K562 (cell line): ENCODE measurements around the gene LPAR2. TPM values are rescaled to one million over a fixed set of nuclear protein-coding genes. Genes with fewer than 3 reads are reported as not detected.

Source experiments
- ATAC-seq: fragments of 200-7000 bp; cut with Tn5 transposase; 3 replicates; pipeline ENCODE4 v1.9.1; 2020; ENCODE audit warnings: moderate library complexity
- BruUV-seq: library from RNA; stranded (reverse); fragments of 400-500 nt; replicated peaks from 2 replicates; lab custom pipeline; 2021; lab: Mats Ljungman, UMichigan
- CTCF ChIA-PET: fragments of 300-600 bp; formaldehyde crosslinking; extraction: SDS; loops from one replicate; lab custom pipeline; 2021; ENCODE audit warnings: low intra/inter-chr PET ratio; lab: Yijun Ruan, JAX
- POLR2A ChIA-PET: fragments of 300-600, 350-650 bp; sonication (Branson Sonifier 250); formaldehyde crosslinking; extraction: SDS; loops from one replicate; lab custom pipeline; 2021; ENCODE audit warnings: antibody characterized with exemption, inconsistent platforms; lab: Yijun Ruan, JAX
- DNase-seq, 4 experiments: peaks; one replicate each; pipeline versions ENCODE4 v3.0.0 to v3.0.0-alpha.2; 2011 to 2018; ENCODE audit warnings: low spot score in 3 of 4, mixed read lengths in 3 of 4; ENCODE audit errors: extremely low read depth in 1 of 4
- FAIRE-seq: peaks from 2 replicates; lab custom pipeline; 2011; peaks lifted over from hg19 to GRCh38; lab: Jason Lieb, UNC
- H2AFZ ChIP-seq: 2 replicates; pipeline ENCODE4 v1.6.0; 2011; ENCODE audit warnings: low read depth, low read length, control low read depth, inconsistent platforms
- H3K27ac ChIP-seq: fragments of 200-600 bp; 3 replicates; pipeline ENCODE4 v1.8.0; 2011; ENCODE audit warnings: low read depth, mild to moderate bottlenecking, control low read depth, inconsistent platforms, low read length, moderate library complexity, mixed read lengths; ENCODE audit errors: extremely low read depth
- H3K27me3 ChIP-seq, 2 experiments: fragments of 300-600 bp in 1 of 2; 2 replicates in 1 of 2; 3 replicates in 1 of 2; pipeline versions ENCODE4 v1.6.0 to v1.8.0; 2011; ENCODE audit warnings: inconsistent platforms in 2 of 2, low read length in 2 of 2, mild to moderate bottlenecking in 1 of 2, mixed read lengths in 1 of 2, moderate library complexity in 1 of 2; ENCODE audit not compliant: control insufficient read depth in 2 of 2, insufficient read depth in 2 of 2
- H3K36me3 ChIP-seq: fragments of 300-600 bp; 3 replicates; pipeline ENCODE4 v1.8.0; 2011; ENCODE audit warnings: mild to moderate bottlenecking, low read length, inconsistent platforms; ENCODE audit not compliant: control insufficient read depth, insufficient read depth
- H3K4me1 ChIP-seq, 2 experiments: fragments of 200-600 bp in 1 of 2; replicated peaks in 1 of 2; 2 replicates in 1 of 2; 3 replicates in 1 of 2; pipeline versions ENCODE4 v1.5.1 to v1.8.0; 2011; ENCODE audit warnings: inconsistent platforms in 2 of 2, low read length in 2 of 2, mild to moderate bottlenecking in 1 of 2, mixed read lengths in 1 of 2, moderate library complexity in 1 of 2; ENCODE audit not compliant: control insufficient read depth in 2 of 2, insufficient read depth in 2 of 2
- H3K4me2 ChIP-seq: 2 replicates; pipeline ENCODE4 v1.6.1; 2011; ENCODE audit warnings: low read length, control low read depth, inconsistent platforms, mixed read lengths; ENCODE audit not compliant: insufficient read depth
- H3K4me3 ChIP-seq: fragments of 200-600 bp; sonication (generic), shearing (Covaris generic); 2 replicates; pipeline ENCODE4 v1.5.1; 2016; ENCODE audit warnings: control low read depth, inconsistent platforms
- H3K79me2 ChIP-seq: fragments of 200-600 bp; 3 replicates; pipeline ENCODE4 v1.8.0; 2011; ENCODE audit warnings: low read length, inconsistent platforms; ENCODE audit not compliant: control insufficient read depth, insufficient read depth
- H3K9ac ChIP-seq, 2 experiments: 2 replicates each; pipeline versions ENCODE4 v1.6.0 to v1.6.1; 2011; ENCODE audit warnings: low read depth in 2 of 2, low read length in 2 of 2, control low read depth in 1 of 2, inconsistent platforms in 1 of 2, mild to moderate bottlenecking in 1 of 2, mixed read lengths in 1 of 2; ENCODE audit not compliant: insufficient read depth in 1 of 2
- H3K9me1 ChIP-seq: one replicate; pipeline ENCODE4 v1.6.0; 2011; ENCODE audit warnings: inconsistent platforms, mild to moderate bottlenecking, low read length, moderate library complexity; ENCODE audit not compliant: control insufficient read depth, insufficient read depth
- H3K9me3 ChIP-seq: replicated peaks from 2 replicates; pipeline ENCODE4 v1.5.1; 2011; ENCODE audit warnings: low read depth, low read length, inconsistent platforms; ENCODE audit not compliant: control insufficient read depth, insufficient read depth
- H4K20me1 ChIP-seq: replicated peaks from 2 replicates; pipeline ENCODE4 v1.6.1; 2011; ENCODE audit warnings: low read length, inconsistent platforms, mixed read lengths; ENCODE audit not compliant: control insufficient read depth, insufficient read depth
- FOXJ2 ChIP-seq: fragments of 200-800 bp; sonication (Bioruptor generic); IDR thresholded peaks from 2 replicates; pipeline ENCODE4 v1.6.1; 2016; ENCODE audit warnings: missing genetic modification characterization, missing compliant biosample characterization
- RB1 ChIP-seq: fragments of 450-650 bp; IDR thresholded peaks from 2 replicates; pipeline ENCODE4 v1.6.1; 2017; ENCODE audit warnings: low read depth, mild to moderate bottlenecking
- SIRT6 ChIP-seq: IDR thresholded peaks from one replicate; pipeline ENCODE4 v1.6.1; 2012; ENCODE audit warnings: low read depth, mild to moderate bottlenecking, control low read depth, inconsistent platforms, low read length, moderate library complexity
- YBX1 ChIP-seq: fragments of 450-650 bp; IDR thresholded peaks from 2 replicates; pipeline ENCODE4 v1.7.1; 2016; ENCODE audit warnings: mild to moderate bottlenecking
- ZFPM2 ChIP-seq: fragments of 250-450 bp; sonication (Bioruptor Pico); IDR thresholded peaks from 2 replicates; pipeline ENCODE4 v1.5.1; 2022; ENCODE audit warnings: mild to moderate bottlenecking
- ZNF3 ChIP-seq: fragments of 250-450 bp; sonication (Bioruptor Pico); IDR thresholded peaks from 2 replicates; pipeline ENCODE4 v1.5.0; 2021; ENCODE audit warnings: mild to moderate bottlenecking, moderate library complexity
- ZNF668 ChIP-seq: fragments of 250-450 bp; sonication (Bioruptor Pico); IDR thresholded peaks from 2 replicates; pipeline ENCODE4 v1.8.0; 2022; ENCODE audit warnings: mild to moderate bottlenecking, inconsistent platforms
- WGBS: fragments of 100-300 bp; shearing (Covaris generic); methylation state at CpG from one replicate; pipeline ENCODE4 v1.1.6; 2016; ENCODE audit warnings: low coverage, mixed read lengths; ENCODE audit not compliant: insufficient coverage; ENCODE audit errors: missing lambda C conversion rate; 5-methylcytosine and 5-hydroxymethylcytosine counted together
- in situ Hi-C: fragments of 300-500 bp; cut with MboI; formaldehyde crosslinking; loops from 4 replicates; pipeline ENCODE4 v1.15.0; 2018; ENCODE audit warnings: inconsistent platforms, mixed read lengths
- intact Hi-C: fragments of 100-400 bp; cut with micrococcal nuclease; formaldehyde crosslinking; loops from 2 replicates; pipeline ENCODE4 v1.14.2; 2022
- polyA plus RNA-seq, 8 experiments: library from polyadenylated mRNA; depleted of rRNA in 4 of 8; stranded (reverse) in 5 of 8; unstranded in 3 of 8; fragments of >200 nt; fragmentation: Nextera tagmentation in 2 of 8; fragmentation: Illumina TruSeq in 1 of 8; extraction: Ambion mirVana in 2 of 8; extraction: Trizol in 1 of 8; gene quantifications; 2 replicates each; pipeline versions ENCODE4 v1.2.1 to v1.2.3, GENCODE V29; 2011 to 2014; ENCODE audit warnings: inconsistent platforms in 1 of 8, missing spikeins in 1 of 8
- total RNA-seq, 7 experiments: library from RNA; depleted of rRNA in 6 of 7; stranded (reverse); fragments of >200 nt in 6 of 7; fragmentation: Illumina TruSeq in 2 of 7; extraction: Trizol in 2 of 7; gene quantifications; 2 replicates each; pipeline versions ENCODE4 v1.2.1 to v1.2.3, GENCODE V29; 2011 to 2021; ENCODE audit warnings: low replicate concordance in 1 of 7

Gene LPAR2
- total and polyA plus RNA-seq, 9 of the 15 experiments (the other 6 are each of a cell fraction or from before 2014, with no cell fraction given), result 0.63 to 13.8 (median 4.4) TPM

GRCh38 chr19:19631346-19631745, 3.3 kb upstream of the LPAR2 start:
- in situ Hi-C loops (loop anchor here (25.0 kb wide), 1 partner anchor 94 kb away; the partner anchor contains the start of genes CILP2 and YJEFN3), intact Hi-C loops (no loop called here)
- ChIA-PET CTCF (no interaction called here), POLR2A (interaction anchor here (1.2 kb wide), 1 partner anchor 8 kb away, joined by 4 read pairs; no protein-coding TSS in a partner anchor)
- H3K9ac ChIP-seq, result no peak overlapping the region
- no peak overlapping the region for H3K27ac ChIP-seq
- peaks cover 34% of the 10 kb centered on the region; the same call in 2 of the 3 replicates for H3K36me3 ChIP-seq
- no peak for FAIRE-seq
- no peak overlapping the region for H3K4me2 ChIP-seq
- peaks cover 0 to 20% of the 10 kb centered on the region in 2 experiments; a peak in 2 of 5 replicates for H3K4me1 ChIP-seq
- H2AFZ ChIP-seq, result no peak overlapping the region
- WGBS, result 81% methylated on average over 7 of the region's 7 CpGs
- DNase-seq, result no peak
- H4K20me1 ChIP-seq, result no peaks in the 10 kb centered on the region
- no peaks in the 10 kb centered on the region for H3K9me1 ChIP-seq
- no peak for ATAC-seq
- H3K27me3 ChIP-seq, result no peaks in the 10 kb centered on the region
- H3K4me3 ChIP-seq, result no peak overlapping the region
- no TSS peak for BruUV-seq
- H3K79me2 ChIP-seq, result no peaks in the 10 kb centered on the region
- H3K9me3 ChIP-seq, result no peaks in the 10 kb centered on the region
- TF ChIP-seq ZFPM2 (CRISPR knock-in tag), result no peak
- TF ChIP-seq FOXJ2 (tag), result no peak
- TF ChIP-seq ZNF3, result no peak
- no peak for TF ChIP-seq SIRT6
- no peak for TF ChIP-seq ZNF668 (CRISPR knock-in tag)
- no peak for TF ChIP-seq YBX1
- TF ChIP-seq RB1, result no peak
- TF ChIP-seq, all 486 proteins: peak for 0
